GM23338 (cell line): Measurements from ENCODE around the gene VDR. TPM values are rescaled to one million over a fixed set of nuclear protein-coding genes. Genes with fewer than 3 reads are reported as not detected.

Experiments
- ATAC-seq: fragments of 200-7000 bp; cut with Tn5 transposase; 3 replicates; pipeline ENCODE4 v1.9.1; 2020
- DNase-seq: peaks from one replicate; pipeline ENCODE4 v3.0.0-alpha.2; 2015; ENCODE audit warnings: low spot score
- H2AFZ ChIP-seq: fragments of 200-600 bp; sonication (generic); 2 replicates; pipeline ENCODE4 v1.8.0; 2016; ENCODE audit warnings: antibody characterized with exemption, mild to moderate bottlenecking, moderate library complexity
- H3F3A ChIP-seq: fragments of 200-600 bp; sonication (generic); replicated peaks from 2 replicates; pipeline ENCODE4 v1.8.0; 2017; ENCODE audit warnings: antibody characterized with exemption, mixed run types, low read depth
- H3K27ac ChIP-seq: fragments of 200-600 bp; sonication (generic); 2 replicates; pipeline ENCODE4 v1.6.1; 2016; ENCODE audit warnings: low read depth
- H3K27me3 ChIP-seq: fragments of 200-600 bp; sonication (generic); 2 replicates; pipeline ENCODE4 v1.8.0; 2016; ENCODE audit warnings: mild to moderate bottlenecking, mixed run types, moderate library complexity; ENCODE audit not compliant: insufficient read depth
- H3K36me3 ChIP-seq: fragments of 200-600 bp; sonication (generic); 2 replicates; pipeline ENCODE4 v1.8.0; 2016; ENCODE audit warnings: mild to moderate bottlenecking; ENCODE audit not compliant: insufficient read depth
- H3K4me1 ChIP-seq: fragments of 200-600 bp; sonication (generic); 2 replicates; pipeline ENCODE4 v1.8.0; 2016; ENCODE audit warnings: mild to moderate bottlenecking, moderate library complexity; ENCODE audit not compliant: insufficient read depth
- H3K4me2 ChIP-seq: fragments of 200-600 bp; sonication (generic); 2 replicates; pipeline ENCODE4 v1.7.1; 2017; ENCODE audit warnings: mixed run types
- H3K4me3 ChIP-seq: fragments of 200-600 bp; sonication (generic); 2 replicates; pipeline ENCODE4 v1.6.1; 2016; ENCODE audit warnings: mixed run types
- H3K79me2 ChIP-seq: fragments of 200-600 bp; sonication (generic); replicated peaks from 2 replicates; pipeline ENCODE4 v1.8.0; 2017; ENCODE audit warnings: mild to moderate bottlenecking; ENCODE audit not compliant: insufficient read depth
- H3K9me2 ChIP-seq: fragments of 200-600 bp; sonication (generic); 2 replicates; pipeline ENCODE4 v1.8.0; 2017; ENCODE audit not compliant: insufficient read depth
- H4K20me1 ChIP-seq: fragments of 200-600 bp; sonication (generic); replicated peaks from 2 replicates; pipeline ENCODE4 v1.8.0; 2017; ENCODE audit warnings: mild to moderate bottlenecking; ENCODE audit not compliant: insufficient read depth
- H3K27ac Mint-ChIP-seq: 2 replicates; pipeline ENCODE4 v1.8.0; 2020; ENCODE audit warnings: inconsistent platforms, mild to moderate bottlenecking, moderate library complexity, mixed read lengths
- H3K27me3 Mint-ChIP-seq: 3 replicates; pipeline ENCODE4 v1.8.0; 2022; ENCODE audit warnings: low read depth, mild to moderate bottlenecking, moderate library complexity, mixed read lengths, inconsistent platforms; ENCODE audit not compliant: insufficient read depth, poor library complexity
- H3K36me3 Mint-ChIP-seq: 3 replicates; pipeline ENCODE4 v1.8.0; 2021; ENCODE audit warnings: low read depth, mild to moderate bottlenecking, inconsistent platforms, moderate library complexity, mixed read lengths
- H3K4me1 Mint-ChIP-seq: 3 replicates; pipeline ENCODE4 v1.8.0; 2020; ENCODE audit warnings: mild to moderate bottlenecking, inconsistent platforms, mixed read lengths
- H3K4me3 Mint-ChIP-seq: 3 replicates; pipeline ENCODE4 v1.8.0; 2021; ENCODE audit warnings: moderate library complexity, mild to moderate bottlenecking, inconsistent platforms, mixed read lengths
- H3K9me3 Mint-ChIP-seq: 3 replicates; pipeline ENCODE4 v1.8.0; 2020; ENCODE audit warnings: moderate library complexity, mild to moderate bottlenecking, inconsistent platforms, mixed read lengths
- CREB1 ChIP-seq: fragments of 250-450 bp; sonication (Bioruptor Pico); IDR thresholded peaks from 2 replicates; pipeline ENCODE4 v1.5.0; 2020; ENCODE audit warnings: low read depth, mild to moderate bottlenecking, moderate library complexity
- CTCF ChIP-seq, 2 experiments: fragments of 200-600 bp in 1 of 2; sonication (generic) in 1 of 2; conservative IDR thresholded peaks; 2 replicates each; pipeline versions ENCODE4 v1.5.1 to v1.6.1; 2016 to 2017; ENCODE audit warnings: antibody characterized with exemption in 2 of 2, low read depth in 2 of 2, mild to moderate bottlenecking in 2 of 2, moderate library complexity in 1 of 2
- EZH2 ChIP-seq: fragments of 200-600 bp; sonication (generic); IDR thresholded peaks from one replicate; pipeline ENCODE4 v1.8.0; 2017; ENCODE audit warnings: antibody characterized with exemption, mild to moderate bottlenecking, low read depth; ENCODE audit not compliant: unreplicated experiment
- POLR2AphosphoS5 ChIP-seq: IDR thresholded peaks from 2 replicates; pipeline ENCODE4 v1.6.1; 2016; ENCODE audit warnings: antibody characterized with exemption, low read depth
- ZNF114 ChIP-seq: fragments of 250-450 bp; sonication (Bioruptor Pico); IDR thresholded peaks from 2 replicates; pipeline ENCODE4 v1.5.0; 2020; ENCODE audit warnings: mild to moderate bottlenecking, moderate library complexity
- ZNF462 ChIP-seq: fragments of 250-450 bp; sonication (Bioruptor Pico); IDR thresholded peaks from 2 replicates; pipeline ENCODE4 v1.5.0; 2020; ENCODE audit warnings: mild to moderate bottlenecking, moderate library complexity
- polyA plus RNA-seq: library from polyadenylated mRNA; unstranded; fragments of >200 nt; fragmentation: Nextera tagmentation; extraction: Ambion mirVana; gene quantifications from 2 replicates; pipeline ENCODE4 v1.2.1, GENCODE V29; 2016
- total RNA-seq: library from RNA; depleted of rRNA; stranded (reverse); fragments of >200 nt; shearing (Covaris generic); gene quantifications from 2 replicates; pipeline ENCODE4 v1.2.3, GENCODE V29; 2014

VDR gene
- total and polyA plus RNA-seq, 2 experiments from 2014 or later = 0.37 to 1.4 TPM

- H3K27me3 Mint-ChIP-seq = peaks cover 6% of the 10 kb centered on the region
- H2AFZ ChIP-seq = no peak overlapping the region
- no peaks in the 10 kb centered on the region for H4K20me1 ChIP-seq
- no peaks in the 10 kb centered on the region for H3K4me1 ChIP-seq
- H3K27ac ChIP-seq = no peak overlapping the region
- no peak overlapping the region for H3K27ac Mint-ChIP-seq
- peaks cover 4% of the 10 kb centered on the region; the same call in 1 of the 2 replicates for H3K9me2 ChIP-seq
- no peak overlapping the region for H3K4me3 Mint-ChIP-seq
- no peak overlapping the region for H3K4me3 ChIP-seq
- H3F3A ChIP-seq = no peaks in the 10 kb centered on the region
- no peaks in the 10 kb centered on the region for H3K36me3 ChIP-seq
- H3K79me2 ChIP-seq = no peaks in the 10 kb centered on the region
- no peak overlapping the region for H3K4me2 ChIP-seq
- no peak for TF ChIP-seq POLR2AphosphoS5
- TF ChIP-seq CREB1 (CRISPR knock-in tag) = no peak
- no peak for TF ChIP-seq ZNF462 (CRISPR knock-in tag)
- TF ChIP-seq ZNF114 (CRISPR knock-in tag) = no peak
- TF ChIP-seq EZH2 = no peak
- no peaks in the 10 kb centered on the region for H3K36me3 Mint-ChIP-seq
- H3K27me3 ChIP-seq = no peaks in the 10 kb centered on the region
- no peak for ATAC-seq
- H3K4me1 Mint-ChIP-seq = no peaks in the 10 kb centered on the region; the same call in 2 of the 3 replicates
- H3K9me3 Mint-ChIP-seq = no peaks in the 10 kb centered on the region
- no peak for DNase-seq
These were observed 25.8 kb upstream of the VDR start for GRCh38 chr12:47930634-47931033.

DNA sequence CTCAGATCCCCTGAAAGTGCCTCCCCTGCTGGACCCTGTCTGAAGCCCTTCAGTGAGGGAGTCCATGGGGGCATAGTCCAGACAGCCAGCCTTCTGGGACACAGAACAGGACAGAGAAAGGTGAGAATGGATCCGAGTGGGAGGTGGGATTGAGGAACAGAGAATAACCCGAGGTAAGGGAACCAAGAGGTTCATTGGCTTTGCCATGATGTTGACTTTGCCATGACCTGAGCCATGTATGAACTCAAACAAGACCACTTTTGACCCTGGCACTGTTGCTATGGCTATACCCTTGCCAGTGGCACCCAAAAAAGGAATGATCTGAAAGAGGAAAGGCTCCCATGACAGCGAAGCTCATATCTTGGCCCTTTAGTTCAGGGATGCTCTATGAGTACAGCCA lies 22.6 kb upstream of the VDR start:
- H3K27me3 Mint-ChIP-seq = peaks cover 4% of the 10 kb centered on the region
- no peaks in the 10 kb centered on the region for H3K27me3 ChIP-seq
- TF ChIP-seq EZH2 = no peak
- TF ChIP-seq ZNF114 (CRISPR knock-in tag) = no peak
- no peak for TF ChIP-seq CTCF (conservative IDR thresholded peaks at IDR 0.05; ENCODE audit: low read depth in 2 of 2)

More for the DNA sequence above, 22.6 kb upstream of the VDR start:
- Mint-ChIP-seq H3K9me3 (no peaks in the 10 kb centered on the region), H3K36me3 (no peaks in the 10 kb centered on the region), H3K27ac (no peak overlapping the region), H3K4me3 (no peak overlapping the region), H3K4me1 (no peaks in the 10 kb centered on the region; the same call in 2 of the 3 replicates)
- DNase-seq (no peak), ATAC-seq (no peak)
- no peaks in the 10 kb centered on the region for H3K4me1 ChIP-seq
- H2AFZ ChIP-seq = no peak overlapping the region
- H3F3A ChIP-seq = no peaks in the 10 kb centered on the region
- no peak overlapping the region for H3K27ac ChIP-seq
- H3K36me3 ChIP-seq = no peaks in the 10 kb centered on the region
- no peaks in the 10 kb centered on the region for H3K79me2 ChIP-seq
- H3K4me2 ChIP-seq = no peak overlapping the region
- no peak overlapping the region for H3K4me3 ChIP-seq
- H4K20me1 ChIP-seq = no peaks in the 10 kb centered on the region
- H3K9me2 ChIP-seq = 0 out of 2 replicates have a peak, but pooled peaks cover 8% of the 10 kb centered on the region
